Anterior cingulate cortex (tissue), 58 donors: ENCODE results near the gene TMEM215.
"Not testable (repeated sequence)": the region's sequence is repeated elsewhere in the genome, so short reads cannot be mapped to it uniquely, and the experiment has no call there.

Experiments
- DNase-seq, 58 donors: peaks; one replicate each; lab custom pipeline; 2025; lab: John Stamatoyannopoulos, UW

TMEM215 gene

DNA sequence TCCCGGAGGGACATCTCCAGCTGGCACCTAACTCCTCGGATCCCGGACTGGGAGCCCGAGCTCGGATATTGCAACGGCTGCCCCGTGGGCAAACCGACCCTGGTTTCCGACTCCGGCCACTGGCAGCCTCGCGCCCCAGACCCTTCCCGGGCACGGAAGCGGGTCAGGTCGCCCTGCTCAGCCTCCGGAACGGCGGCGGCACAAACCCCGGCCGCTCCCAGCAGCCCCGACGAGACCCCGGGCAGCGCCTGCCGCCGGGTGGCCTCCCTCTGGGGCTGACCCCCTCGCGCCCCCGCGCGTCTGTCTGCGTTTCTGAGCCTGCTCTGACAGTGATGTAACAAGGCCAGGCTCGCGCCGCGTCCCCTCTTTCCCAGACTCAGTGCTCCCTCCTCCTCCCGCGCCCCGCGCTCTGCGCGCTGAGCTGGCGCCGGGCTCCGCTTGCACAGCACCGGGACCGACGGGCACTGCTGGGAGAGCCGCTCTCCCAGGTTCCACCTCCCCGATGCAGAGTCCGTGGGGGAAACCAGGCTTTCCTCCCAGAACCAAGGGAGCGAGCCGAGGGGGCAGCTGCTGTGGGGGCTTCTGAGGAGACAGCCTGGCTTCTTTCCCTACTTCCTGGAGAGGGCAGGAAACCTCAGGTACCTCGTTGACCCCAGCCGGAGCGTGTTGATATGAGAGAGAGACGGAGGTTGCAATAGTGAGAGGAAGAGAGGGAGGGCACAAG is at the start of gene TMEM215:
Gene TMEM215, plus strand, starts transcription at position 373 of the 724 bp plus-strand sequence. CDS start 644 bp downstream, outside the sequence.
- DNase-seq, result peak in 5 of 58 donors; percentile 1 to 26 (median 3)

- DNase-seq, result no peak
Measured at GRCh38 chr9:32735476-32735875, 47.9 kb upstream of the TMEM215 start.

GRCh38 chr9:32737378-32737777 is 46.0 kb upstream of the TMEM215 start:
- DNase-seq, result no peak

GRCh38 chr9:32738501-32739172 is 44.7 kb upstream of the TMEM215 start:
- no peak for DNase-seq

DNA sequence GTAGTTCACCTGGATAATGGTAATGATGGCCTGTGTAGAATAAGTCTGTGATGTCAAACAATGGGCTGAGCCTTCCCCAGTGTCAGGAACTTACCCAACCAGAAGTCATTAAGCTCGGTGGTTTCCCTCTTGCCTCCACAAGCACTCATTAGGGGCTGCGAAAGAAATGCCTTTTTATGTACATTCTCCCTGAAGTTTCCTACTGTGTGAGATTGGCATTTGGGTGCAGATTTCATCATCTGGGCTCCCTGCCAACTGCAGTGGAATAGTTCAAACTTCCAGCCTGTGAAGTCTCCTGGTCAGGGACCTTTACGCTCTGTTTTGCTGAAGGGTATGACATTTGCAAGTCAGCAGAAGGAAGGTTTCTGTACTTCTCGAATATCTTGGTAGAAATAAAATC is 41.6 kb upstream of the TMEM215 start:
- no peak for DNase-seq

DNA sequence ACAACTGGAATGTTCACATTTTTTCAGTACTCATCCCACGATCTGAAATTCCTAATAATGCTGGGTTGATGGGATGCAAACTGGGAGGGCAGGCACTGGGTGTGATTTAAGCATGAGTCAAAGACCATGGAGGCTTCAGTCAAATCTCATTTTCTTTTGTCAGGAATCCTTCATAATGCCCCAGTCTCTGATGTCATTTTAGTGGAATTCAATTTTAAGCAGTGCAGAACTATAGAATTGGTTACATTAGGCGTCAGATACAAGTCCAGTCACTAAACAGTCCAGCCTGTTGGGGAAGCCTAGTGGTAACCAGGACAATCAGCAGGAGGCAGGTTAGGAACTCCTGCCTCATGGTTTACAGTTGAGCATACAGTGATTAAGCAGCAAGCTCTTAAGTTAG is 41.0 kb upstream of the TMEM215 start:
- no peak for DNase-seq

DNA sequence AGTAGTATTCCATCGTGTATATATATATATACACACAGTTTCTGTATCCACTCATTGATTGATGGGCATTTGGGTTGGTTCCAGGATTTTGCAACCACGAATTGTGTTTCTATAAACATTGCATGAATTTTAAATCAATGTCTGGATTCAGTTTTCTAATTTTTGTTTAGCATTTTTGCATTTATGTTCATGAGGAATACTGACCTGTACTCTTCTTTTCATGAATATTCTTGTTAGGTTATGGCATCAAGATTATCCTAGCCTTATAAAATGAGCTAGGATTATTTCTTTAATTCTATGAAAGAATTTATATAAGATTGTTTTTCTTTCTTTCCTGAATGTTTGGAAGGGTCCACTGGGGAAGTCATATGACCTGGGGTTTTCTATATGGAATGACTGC is 35.3 kb upstream of the TMEM215 start:
- no peak for DNase-seq

GRCh38 chr9:32755730-32756129 is 27.6 kb upstream of the TMEM215 start:
- DNase-seq, result no peak

GRCh38 chr9:32764139-32764538 is 19.2 kb upstream of the TMEM215 start:
- no peak for DNase-seq

GRCh38 chr9:32775283-32775682 is 8.1 kb upstream of the TMEM215 start:
- DNase-seq, result no peak

DNA sequence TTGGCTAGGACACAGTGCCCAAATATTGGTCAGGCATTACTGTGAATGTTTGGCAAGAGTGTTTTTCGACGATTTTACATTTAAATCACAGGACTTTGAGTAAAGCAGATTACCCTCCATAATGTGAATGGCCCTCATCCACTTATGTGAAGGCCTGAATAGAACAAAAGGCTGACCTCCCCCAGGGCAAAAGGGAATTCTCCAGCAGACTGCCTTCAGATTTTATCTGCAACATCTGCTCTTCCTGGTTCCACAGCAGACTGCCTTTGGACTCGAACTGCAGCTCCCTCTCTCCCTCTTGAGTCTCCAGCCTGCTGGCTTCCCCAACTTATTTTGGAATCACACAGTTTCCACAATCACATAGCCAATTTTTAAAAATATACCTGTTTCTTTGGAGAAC is 7.1 kb upstream of the TMEM215 start:
- no peak for DNase-seq

DNA sequence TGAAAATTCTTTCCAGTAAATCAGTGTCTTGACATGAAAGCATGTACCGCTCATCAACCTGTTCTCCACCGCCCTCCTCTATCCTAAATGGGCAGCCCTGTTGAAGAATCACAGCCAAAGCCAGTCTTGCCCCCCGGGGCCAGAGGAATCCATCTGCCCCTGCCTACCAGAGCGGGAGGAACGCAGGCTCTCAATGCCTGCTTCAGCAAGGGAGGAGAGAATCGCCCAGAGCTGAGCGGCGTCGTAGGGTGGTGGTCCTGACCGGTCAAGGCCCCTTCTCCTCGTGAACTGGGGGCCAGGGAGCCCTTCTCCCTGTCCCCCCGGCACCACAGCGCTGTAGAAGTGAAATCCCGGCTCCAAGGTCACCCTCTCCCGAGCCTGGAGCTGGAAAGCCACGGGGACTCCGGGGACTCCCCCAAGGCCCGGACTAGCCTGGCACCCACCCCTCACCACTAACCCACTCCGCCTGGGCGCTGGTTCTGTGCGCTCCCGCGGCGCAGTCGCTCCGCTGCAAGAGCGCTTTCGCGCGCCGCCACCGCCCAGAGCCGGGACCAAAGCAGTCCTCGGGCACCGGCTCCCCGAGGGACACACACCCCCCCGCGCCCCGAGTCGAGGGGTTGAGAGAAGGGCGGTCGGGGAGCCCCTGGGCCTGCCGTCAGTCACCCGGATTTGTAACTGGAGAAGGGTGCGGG is 718 bp upstream of the TMEM215 start:
- no peak for DNase-seq

DNA sequence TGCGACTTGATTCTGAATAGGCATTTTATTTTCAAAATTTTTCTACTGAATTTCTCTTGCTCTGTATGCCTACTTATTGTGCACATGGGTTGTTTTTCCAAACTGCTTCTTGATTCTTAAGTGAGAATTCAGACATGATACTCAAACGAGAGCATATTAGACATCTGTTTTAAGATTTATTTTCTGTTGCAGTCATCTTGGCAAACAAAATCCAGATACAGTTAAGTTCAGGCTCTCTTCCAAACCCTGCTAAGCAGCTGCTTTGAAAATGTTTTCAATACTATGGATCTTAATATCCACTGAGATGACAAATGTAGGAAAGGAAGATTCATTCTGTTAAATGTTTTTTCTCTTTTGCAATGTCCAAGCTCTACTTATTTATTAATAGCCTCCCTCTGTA is 4.5 kb downstream of the TMEM215 start:
- DNase-seq, result no peak

- DNase-seq, result not testable (repeated sequence)
Measured at GRCh38 chr9:32796015-32796414, 12.7 kb downstream of the TMEM215 start.

- DNase-seq, result no peak
Measured at GRCh38 chr9:32801530-32801929, 18.2 kb downstream of the TMEM215 start.

GRCh38 chr9:32807217-32807616 is 23.9 kb downstream of the TMEM215 start:
- no peak for DNase-seq

DNA sequence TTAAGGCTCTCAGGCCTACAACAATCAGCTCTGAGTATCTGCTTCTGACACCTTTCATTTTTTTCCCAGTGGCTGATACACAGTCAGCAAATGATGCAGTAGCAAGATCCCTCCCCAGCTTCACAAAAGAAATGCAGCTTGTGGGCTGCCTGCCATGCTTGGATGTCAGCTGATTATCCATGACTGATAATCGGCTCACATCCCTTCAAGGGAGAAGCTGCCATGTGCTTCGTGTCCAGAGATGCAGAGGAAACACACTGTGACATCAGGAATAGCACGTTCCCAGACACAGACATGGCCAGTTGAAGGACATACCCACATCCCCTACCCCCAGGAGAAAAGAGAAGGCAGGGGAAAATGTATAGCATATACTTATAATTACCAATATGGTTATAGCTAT is 27.9 kb downstream of the TMEM215 start:
- no peak for DNase-seq

DNA sequence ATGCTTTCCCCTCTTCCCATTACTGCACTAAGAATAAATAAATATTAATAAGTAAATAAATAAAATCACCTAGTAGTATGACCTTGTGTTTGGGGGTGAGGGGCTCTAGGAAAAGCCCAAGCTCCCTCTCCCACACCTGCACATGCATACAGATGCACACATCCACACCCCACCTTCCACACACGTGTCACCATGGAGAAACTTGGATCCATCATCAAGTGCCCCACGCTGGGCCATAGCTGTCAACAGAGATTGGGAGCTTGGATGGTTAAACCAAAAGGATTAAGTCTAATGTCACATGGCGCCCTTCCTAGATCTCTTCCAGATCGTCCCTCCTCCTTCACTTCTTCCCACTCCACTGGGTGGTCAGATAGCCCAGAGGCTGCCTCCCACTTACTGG is 37.0 kb downstream of the TMEM215 start:
- no peak for DNase-seq

GRCh38 chr9:32823101-32823500 is 39.8 kb downstream of the TMEM215 start:
- no peak for DNase-seq

DNA sequence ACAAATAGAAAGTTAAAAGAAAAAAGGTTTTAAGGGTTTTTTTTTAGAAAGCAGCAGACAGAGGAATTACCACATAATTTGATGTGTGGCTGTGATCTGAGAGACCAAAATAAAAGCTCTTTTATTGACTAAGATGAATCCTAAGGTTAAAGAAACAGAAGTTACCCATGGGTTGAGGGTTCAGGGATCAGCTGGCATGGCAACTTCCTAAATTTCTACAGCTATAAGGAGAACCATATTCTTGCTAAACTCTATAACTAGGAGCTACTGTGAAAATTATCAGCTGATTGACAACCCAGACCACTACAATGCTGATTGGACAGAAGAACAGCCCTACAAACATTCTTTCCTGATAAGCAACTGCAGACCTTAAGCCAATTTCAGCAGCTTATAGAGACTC is 40.2 kb downstream of the TMEM215 start:
- DNase-seq, result no peak

GRCh38 chr9:32825203-32825602 is 41.9 kb downstream of the TMEM215 start:
- DNase-seq, result no peak

DNA sequence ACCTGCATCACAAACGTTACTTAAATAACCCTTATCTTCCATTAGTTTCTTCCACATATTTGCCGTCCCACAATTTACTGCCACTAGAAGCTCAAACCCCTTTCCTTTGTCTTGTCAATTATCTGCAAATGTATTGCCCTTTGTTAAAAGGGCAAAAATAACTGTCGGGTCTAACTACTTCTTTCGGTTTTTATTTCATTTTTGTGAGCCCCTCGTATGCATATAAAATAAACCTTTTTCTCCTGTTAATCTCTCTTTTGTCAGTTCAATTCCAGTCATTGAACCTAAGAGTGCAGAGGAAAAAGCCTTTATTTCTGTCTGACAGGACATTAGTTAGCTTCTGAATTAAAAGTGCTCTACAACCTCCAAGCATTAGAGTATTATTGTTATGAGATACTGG is 45.5 kb downstream of the TMEM215 start:
- DNase-seq, result no peak
